Erythroblast (primary cell): ENCODE measurements around the gene SCLY.

ENCODE experiments used
- GATA1 ChIP-seq: IDR thresholded peaks from 2 replicates; pipeline ENCODE4 v1.6.1; 2011; ENCODE audit warnings: low read depth, mild to moderate bottlenecking, control low read depth, low read length, moderate library complexity
- POLR2A ChIP-seq: IDR thresholded peaks from 2 replicates; pipeline ENCODE4 v1.6.1; 2011; ENCODE audit warnings: mild to moderate bottlenecking, low read length

- TF ChIP-seq POLR2A = no peak
- TF ChIP-seq GATA1 = no peak
Observed at GRCh38 chr2:238130696-238131628, 70.2 kb downstream of the SCLY start.
